Heart left ventricle (tissue), 16 donors: ENCODE data around the gene SYT9. TPM values are rescaled to one million over a fixed set of nuclear protein-coding genes. Genes with fewer than 3 reads are reported as not detected.

Experiments used
- ATAC-seq, 4 donors: fragments of 200-7000 bp; cut with Tn5 transposase; one replicate each; pipeline ENCODE4 v1.9.1; 2020 to 2022; ENCODE audit warnings: moderate library complexity in 4 of 4, mild to moderate bottlenecking in 3 of 4, moderate number of reproducible peaks in 1 of 4
- DNase-seq, 5 donors: peaks; one replicate each; pipeline ENCODE4 v3.0.0-alpha.2; 2020
- H3K27ac ChIP-seq, 12 donors: fragments of 200-600 bp; sonication (generic) in 4 of 12; one replicate each; pipeline versions ENCODE4 v1.5.0 to v1.8.0; 2016 to 2022; ENCODE audit warnings: mild to moderate bottlenecking in 2 of 12
- H3K27me3 ChIP-seq, 9 donors: fragments of 200-600 bp; sonication (generic) in 2 of 9; one replicate each; pipeline versions ENCODE4 v1.5.1 to v1.8.0; 2016 to 2022; ENCODE audit warnings: mild to moderate bottlenecking in 3 of 9
- H3K36me3 ChIP-seq, 9 donors: fragments of 200-600 bp; sonication (generic) in 2 of 9; one replicate each; pipeline versions ENCODE4 v1.5.0 to v1.8.0; 2018 to 2022; ENCODE audit warnings: mild to moderate bottlenecking in 2 of 9
- H3K4me1 ChIP-seq, 12 donors: fragments of 200-600 bp; sonication (generic) in 4 of 12; one replicate each; pipeline versions ENCODE4 v1.5.0 to v1.8.0; 2016 to 2022; ENCODE audit warnings: mild to moderate bottlenecking in 3 of 12
- H3K4me3 ChIP-seq, 12 donors: fragments of 200-600 bp; sonication (generic) in 4 of 12; one replicate each; pipeline versions ENCODE4 v1.5.0 to v1.8.0; 2017 to 2022; ENCODE audit warnings: mild to moderate bottlenecking in 9 of 12, moderate library complexity in 4 of 12
- H3K9me3 ChIP-seq, 12 donors: fragments of 200-600 bp; sonication (generic) in 4 of 12; one replicate each; pipeline versions ENCODE4 v1.5.0 to v1.8.0; 2016 to 2022; ENCODE audit warnings: mild to moderate bottlenecking in 1 of 12
- CTCF ChIP-seq, 12 donors: fragments of 200-600 bp; sonication (generic) in 4 of 12; IDR thresholded peaks; one replicate each; pipeline versions ENCODE4 v1.5.0 to v1.8.0; 2018 to 2022; ENCODE audit warnings: antibody characterized with exemption in 12 of 12, mild to moderate bottlenecking in 5 of 12
- POLR2A ChIP-seq, 2 donors: fragments of 450-650 bp; IDR thresholded peaks; one replicate each; pipeline ENCODE4 v1.6.1; 2017; ENCODE audit warnings: antibody characterized with exemption in 2 of 2, mild to moderate bottlenecking in 2 of 2, moderate library complexity in 2 of 2
- WGBS, 4 donors: extraction: QIAGEN DNeasy Blood & Tissue Kit in 2 of 4; methylation state at CpG; one replicate each; pipeline versions ENCODE4 v1.1.5 to v1.1.7; 2013 to 2018; 5-methylcytosine and 5-hydroxymethylcytosine counted together
- intact Hi-C, 10 donors: fragments of 100-400 bp; cut with DNase I; formaldehyde crosslinking; loops; one replicate each; pipeline versions ENCODE4 v1.11.1 to v1.14.2; 2022
- polyA plus RNA-seq, 2 donors: library from polyadenylated mRNA; stranded (reverse); fragments of 200-250 nt; gene quantifications; one replicate each; pipeline ENCODE4 v1.2.3, GENCODE V29; 2013
- total RNA-seq, 9 donors: library from RNA; depleted of rRNA in 2 of 9; stranded (reverse); fragments of >200 nt in 2 of 9; fragmentation: NEBNext Ultra II Directional in 3 of 9; extraction: Animal tissue kit (Norgen Biotek cat#: 25700) in 3 of 9; gene quantifications; one replicate each; pipeline versions ENCODE4 v1.1.0 to v1.2.4, GENCODE V29; 2016 to 2023
- donor health status: ischemic (EF 13 %, LVEDD 7.1; RV severe dilation, severe dysfunction).
- donor health status: healthy with polysubstance abuse.
- donor health status: DM: no; HTN: yes; CAD: no.
- donor health status: DM: no; HTN: no; CAD: no.
- donor health status: ischemic (EF 25% LVEDD 6.9; RV normal size, moderate dysfunction).
- donor health status: ischemic (EF 25% LVEDD 5.7; RV mildly dilated, moderate dysfunction).
- donor health status: healthy.
- donor health status: DM: yes; HTN: yes; CAD: no.
- donor health status: ischemic (EF 35%, LVEDD 5.7; RV mildly dilated, moderate dysfunction).
- donor health status: nonischemic (EF 11% LVEDD 7.7; RV severe dilation, severe dysfunction).
- donor health status: DM: yes; HTN: yes; CAD: no.
- donor health status: PGD.
- donor health status: ischemic (EF 29% LVEDD 5.4; RV normal size, mild dysfunction).
- donor health status: nonischemic (EF 23%, LVEDD 6.1; RV moderate dilation, normal function).

Gene SYT9
- total and polyA plus RNA-seq, 11 donors = 0.04 to 1.4 (median 0.27) TPM; not detected in 2

GRCh38 chr11:7254731-7255291, 3.1 kb downstream of the SYT9 start:
- DNase-seq (no peak), ATAC-seq (no peak)
- Histone ChIP-seq H3K36me3 (no peaks in the 10 kb centered on the region), H3K27me3 (peaks cover 0 to 42% (median 16%) of the 10 kb centered on the region in 9 donors), H3K9me3 (no peaks in the 10 kb centered on the region), H3K27ac (no peak overlapping the region), H3K4me3 (no peak overlapping the region), H3K4me1 (peaks cover 0 to 18% (median 8%) of the 10 kb centered on the region in 12 donors)
- TF ChIP-seq CTCF (IDR thresholded peaks at IDR 0.05) (no peak), POLR2A (IDR thresholded peaks at IDR 0.05) (no peak)
- intact Hi-C loops = no loop called here
- WGBS, 4 donors = 63 to 93% (median 85%) methylated on average over 3 of the region's 3 CpGs

- TF ChIP-seq CTCF (IDR thresholded peaks at IDR 0.05) (no peak), POLR2A (IDR thresholded peaks at IDR 0.05) (no peak)
- no peak overlapping the region for H3K4me3 ChIP-seq
- no peak for ATAC-seq
- intact Hi-C loops = no loop called here
- DNase-seq = no peak
- no peak overlapping the region for H3K27ac ChIP-seq
- peaks cover 0 to 11% (median 8%) of the 10 kb centered on the region in 12 donors for H3K4me1 ChIP-seq
- H3K9me3 ChIP-seq = no peaks in the 10 kb centered on the region
- H3K36me3 ChIP-seq = no peaks in the 10 kb centered on the region
- WGBS, 4 donors = 32 to 56% (median 46%) methylated on average over 2 of the region's 2 CpGs
- peaks cover 0 to 43% (median 11%) of the 10 kb centered on the region in 9 donors for H3K27me3 ChIP-seq
These were observed 5.2 kb downstream of the SYT9 start for GRCh38 chr11:7256943-7257342.

GRCh38 chr11:7257724-7258123, 6.0 kb downstream of the SYT9 start:
- DNase-seq = no peak
- Histone ChIP-seq H3K9me3 (no peaks in the 10 kb centered on the region), H3K27ac (no peak overlapping the region), H3K36me3 (no peaks in the 10 kb centered on the region), H3K4me1 (peaks cover 0 to 3% (median under 1%) of the 10 kb centered on the region in 12 donors), H3K4me3 (no peak overlapping the region), H3K27me3 (peaks cover 0 to 35% (median 5%) of the 10 kb centered on the region in 9 donors)
- WGBS, 4 donors = 72 to 87% (median 78%) methylated on average over 2 of the region's 2 CpGs
- intact Hi-C loops = no loop called here
- no peak for ATAC-seq
- TF ChIP-seq CTCF (IDR thresholded peaks at IDR 0.05) (no peak), POLR2A (IDR thresholded peaks at IDR 0.05) (no peak)

- DNase-seq = no peak
- Histone ChIP-seq H3K4me1 (no peaks in the 10 kb centered on the region), H3K9me3 (no peaks in the 10 kb centered on the region), H3K27ac (no peak overlapping the region), H3K27me3 (peaks cover 0 to 16% (median 0%) of the 10 kb centered on the region in 9 donors), H3K36me3 (no peaks in the 10 kb centered on the region), H3K4me3 (no peak overlapping the region)
- intact Hi-C loops = no loop called here
- WGBS, 4 donors = 71 to 89% (median 83%) methylated on average over 5 of the region's 5 CpGs
- no peak for ATAC-seq
- TF ChIP-seq POLR2A (IDR thresholded peaks at IDR 0.05) (no peak), CTCF (IDR thresholded peaks at IDR 0.05) (no peak)
These were observed 9.9 kb downstream of the SYT9 start for GRCh38 chr11:7261578-7261977.
